GM21360 (cell line): ENCODE results near the gene TRIO.

Source experiments
- ATAC-seq: cut with Tn5 transposase; IDR thresholded peaks from one replicate; pipeline ENCODE4 v1.9.1; 2021; ENCODE audit warnings: mild to moderate bottlenecking, moderate library complexity; ENCODE audit not compliant: unreplicated experiment

Gene TRIO

DNA sequence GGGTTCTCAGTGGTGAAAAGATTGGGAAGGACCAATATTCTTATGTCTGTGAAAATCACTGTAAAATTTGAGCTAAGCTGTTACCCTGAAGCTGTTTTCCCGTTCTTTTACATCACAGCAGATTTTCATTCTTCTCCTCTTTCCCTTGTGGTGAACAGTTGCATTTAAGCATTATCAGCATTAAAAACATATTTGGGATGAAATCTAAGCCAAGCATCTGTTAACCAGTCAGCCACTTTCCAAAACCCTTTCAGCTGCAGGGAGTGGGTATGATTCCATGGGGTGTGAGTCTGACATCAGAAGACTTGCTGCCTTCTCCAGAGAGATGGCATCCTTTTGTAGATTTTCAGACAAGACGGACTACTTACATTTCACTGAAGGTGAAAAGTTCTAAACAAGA is 97.2 kb downstream of the TRIO start:
- ATAC-seq, result no peak

GRCh38 chr5:14241141-14241540 is 98.0 kb downstream of the TRIO start:
- no peak for ATAC-seq

DNA sequence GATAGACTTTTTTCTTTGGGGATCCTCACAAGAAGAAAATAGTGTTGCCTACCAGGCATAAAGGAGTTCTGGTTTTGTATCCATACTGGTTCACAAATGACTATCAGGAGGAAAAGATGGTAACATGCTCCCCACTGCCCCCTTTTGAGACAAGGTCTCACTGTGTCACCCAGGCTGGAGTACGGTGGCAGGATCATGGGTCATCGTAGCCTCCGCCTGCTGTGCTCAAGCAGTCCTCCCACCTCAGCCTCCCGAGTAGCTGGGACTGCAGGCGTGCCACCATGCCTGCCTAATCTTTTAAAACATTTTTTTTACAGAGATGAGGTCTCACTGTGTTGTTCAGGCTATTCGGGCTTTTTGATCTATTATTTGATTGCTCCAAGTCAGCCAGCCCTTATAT is 99.3 kb downstream of the TRIO start:
- ATAC-seq, result no peak

GRCh38 chr5:14242871-14243383 is 99.8 kb downstream of the TRIO start:
- no peak for ATAC-seq

DNA sequence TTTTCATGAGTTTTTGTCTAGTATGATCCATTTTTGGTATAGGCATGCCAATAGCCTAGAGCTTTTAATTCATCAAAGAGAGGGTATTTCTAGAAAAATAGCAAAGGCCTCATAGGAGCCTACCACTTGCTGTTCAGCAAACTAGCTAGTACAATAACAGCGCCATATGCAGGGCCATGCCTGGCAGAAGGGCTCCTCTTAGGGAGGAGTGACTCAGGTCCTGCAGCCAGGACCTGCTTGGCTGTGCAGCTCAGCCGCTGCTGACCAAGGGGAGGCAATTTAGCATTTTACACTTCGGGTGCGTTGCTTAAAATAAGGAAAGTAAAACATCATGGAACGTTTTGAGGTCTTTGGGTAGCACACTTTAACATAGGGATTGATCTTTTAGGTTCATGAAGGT is 100.6 kb downstream of the TRIO start:
- no peak for ATAC-seq

GRCh38 chr5:14244721-14245120 is 101.6 kb downstream of the TRIO start:
- ATAC-seq, result no peak

DNA sequence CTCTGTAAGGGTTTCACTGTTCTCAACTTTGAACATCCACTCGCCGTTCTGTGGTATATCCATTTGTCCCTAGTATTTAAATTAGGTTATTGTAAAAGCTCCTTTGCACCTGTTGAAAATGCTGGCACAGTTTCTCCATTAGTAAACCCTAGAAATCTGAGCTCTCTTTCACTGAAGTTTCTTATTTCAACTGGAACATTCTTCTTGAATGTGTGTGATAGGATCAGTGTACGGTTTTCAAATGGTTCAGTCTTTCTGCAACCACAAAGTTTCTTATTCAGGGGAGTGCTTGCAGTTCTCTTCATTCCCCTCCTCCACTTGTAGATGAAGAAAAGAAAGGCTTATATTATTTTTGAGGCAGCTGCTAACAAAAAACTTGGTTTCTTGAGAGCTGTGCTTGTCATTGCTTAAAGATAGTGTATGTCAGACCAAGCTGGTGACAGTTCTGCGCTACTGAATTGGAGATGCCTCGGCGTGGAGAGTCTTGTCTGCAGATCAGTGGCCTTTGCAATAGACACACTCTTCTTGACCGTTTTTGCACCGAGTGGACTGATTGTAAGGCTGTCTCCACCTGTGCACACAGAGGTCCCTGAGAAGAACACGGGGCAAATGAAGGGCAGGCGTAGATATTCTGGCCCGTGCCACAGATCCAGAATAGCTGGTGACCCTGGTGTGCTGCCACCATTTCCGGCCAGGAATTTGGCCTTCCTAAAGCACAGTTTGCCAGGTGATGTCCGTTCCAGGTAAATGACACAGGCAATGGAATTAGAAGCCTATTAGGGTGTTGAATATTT is 102.2 kb downstream of the TRIO start:
- ATAC-seq, result no peak

- ATAC-seq, result no peak
These were observed 103.4 kb downstream of the TRIO start for GRCh38 chr5:14246350-14247053.

DNA sequence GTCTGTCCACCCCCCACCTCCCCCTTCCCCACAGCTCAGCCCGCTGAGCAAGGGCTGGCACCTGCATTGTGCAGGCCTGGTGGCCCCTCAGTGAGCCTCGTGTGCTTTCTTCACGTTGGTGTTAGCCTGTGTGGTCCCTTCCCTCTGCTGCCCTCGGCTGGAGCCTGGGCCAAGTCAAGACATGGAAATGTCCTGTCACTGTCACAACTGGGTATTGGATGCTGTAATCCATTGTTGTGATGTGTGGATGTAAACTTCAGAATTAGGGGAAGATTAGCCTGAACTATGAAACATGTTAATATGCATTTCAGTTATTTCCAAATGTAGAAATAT is 103.9 kb downstream of the TRIO start:
- ATAC-seq, result no peak

DNA sequence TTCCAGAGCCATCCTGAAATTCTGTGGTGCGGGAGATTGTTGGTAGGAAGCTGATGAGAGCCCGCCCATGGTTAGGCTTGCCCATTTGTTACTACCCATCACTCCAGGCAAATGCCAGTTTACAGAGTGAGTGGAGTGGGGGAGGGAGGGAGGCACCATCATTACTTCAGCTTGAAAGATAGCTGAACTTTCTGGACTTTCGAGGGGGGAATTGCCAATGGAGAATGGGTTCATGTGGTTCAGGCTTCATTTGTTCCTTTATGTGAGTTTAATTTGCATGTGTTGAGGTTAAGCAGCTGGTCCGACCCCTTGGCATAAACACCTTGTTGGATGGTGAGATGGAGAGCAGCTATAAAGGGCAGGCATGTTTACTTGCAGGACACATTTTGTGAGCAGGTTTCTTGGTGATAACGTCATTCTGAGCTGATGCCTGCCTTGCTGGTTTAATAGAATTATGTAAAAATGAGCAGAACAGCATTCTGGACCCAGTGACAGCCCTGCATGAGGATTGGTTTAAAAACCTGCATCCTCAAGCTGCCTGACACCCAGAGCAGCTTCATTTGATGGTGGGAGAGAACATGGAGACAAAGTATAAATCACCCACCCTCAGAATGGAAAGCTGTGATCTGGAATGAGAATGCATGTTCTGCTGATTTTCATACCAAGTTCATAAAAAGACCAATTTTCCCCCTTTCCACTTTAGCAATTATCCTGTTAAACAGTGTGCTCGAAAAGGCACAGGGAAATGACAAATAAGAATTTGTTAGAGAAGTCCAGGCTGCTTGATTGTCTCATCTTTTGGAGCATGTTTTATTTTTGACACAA is 106.3 kb downstream of the TRIO start:
- no peak for ATAC-seq

GRCh38 chr5:14250084-14250695 is 107.0 kb downstream of the TRIO start:
- ATAC-seq, result peak; percentile 10

DNA sequence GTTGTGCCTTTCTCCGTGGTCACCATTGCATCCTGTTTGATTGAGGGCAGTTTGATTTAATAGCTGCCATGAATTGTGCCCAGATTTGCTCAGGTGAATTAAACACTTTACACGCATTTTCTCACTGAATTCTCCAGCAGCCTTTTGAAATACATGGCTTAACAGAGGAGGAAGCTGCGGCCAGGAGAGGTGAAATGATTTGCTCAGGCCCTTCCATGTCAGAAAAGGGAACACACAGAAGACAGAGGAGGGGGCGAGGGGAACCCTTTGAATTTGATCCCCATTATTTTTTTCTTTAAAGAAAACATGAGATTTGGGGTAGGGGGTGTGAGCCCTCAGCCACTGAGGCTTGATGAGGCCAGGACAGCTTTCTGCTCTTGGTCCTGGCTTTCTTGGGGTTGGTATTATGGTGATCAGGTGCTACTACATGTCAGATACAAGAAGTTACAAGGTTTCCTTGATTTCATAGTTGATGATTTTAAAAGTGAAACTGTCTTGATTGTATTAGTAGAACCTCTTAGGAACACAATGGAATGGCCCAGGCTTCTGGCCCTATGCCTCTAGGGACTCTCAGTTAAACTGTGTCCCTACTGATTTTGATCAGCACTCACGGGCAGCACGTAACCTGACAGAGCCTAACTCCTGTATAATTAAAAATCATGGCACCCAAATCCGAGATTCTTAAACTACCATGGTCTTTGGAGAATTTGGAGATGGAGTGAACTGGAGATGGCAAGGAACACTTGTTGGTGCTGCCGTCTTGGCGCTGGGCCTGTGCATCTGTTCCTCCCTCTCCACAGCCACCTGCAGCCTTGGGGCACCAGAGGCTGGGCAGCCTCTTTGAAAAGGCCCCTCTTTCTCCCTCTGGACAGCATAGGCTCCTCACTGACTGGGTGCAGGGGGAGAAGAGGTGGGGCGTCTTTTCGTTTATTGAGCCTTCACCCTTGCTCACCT is 107.9 kb downstream of the TRIO start:
- peak; percentile 66 for ATAC-seq

DNA sequence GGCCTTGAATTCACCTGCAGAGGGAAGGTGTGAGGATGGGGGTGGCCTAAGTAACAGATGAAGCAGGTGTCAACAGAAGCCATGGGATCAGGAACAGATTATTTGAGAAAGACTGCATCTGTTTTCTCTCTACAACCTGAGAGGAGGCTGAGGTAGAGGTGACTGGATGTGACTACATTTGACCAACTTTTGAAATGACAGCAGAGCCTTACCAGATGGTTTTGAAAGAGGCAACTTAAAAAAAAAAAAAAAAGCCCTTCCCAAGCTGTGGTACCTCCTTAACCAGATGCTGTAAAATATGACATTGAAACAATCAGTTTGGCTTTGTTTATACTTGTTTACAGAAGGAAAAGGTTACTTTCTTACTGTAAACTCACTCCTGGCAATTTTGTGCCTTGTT is 108.6 kb downstream of the TRIO start:
- ATAC-seq, result peak; percentile 39

- no peak for ATAC-seq
These were observed 109.7 kb downstream of the TRIO start for GRCh38 chr5:14252793-14253192.

DNA sequence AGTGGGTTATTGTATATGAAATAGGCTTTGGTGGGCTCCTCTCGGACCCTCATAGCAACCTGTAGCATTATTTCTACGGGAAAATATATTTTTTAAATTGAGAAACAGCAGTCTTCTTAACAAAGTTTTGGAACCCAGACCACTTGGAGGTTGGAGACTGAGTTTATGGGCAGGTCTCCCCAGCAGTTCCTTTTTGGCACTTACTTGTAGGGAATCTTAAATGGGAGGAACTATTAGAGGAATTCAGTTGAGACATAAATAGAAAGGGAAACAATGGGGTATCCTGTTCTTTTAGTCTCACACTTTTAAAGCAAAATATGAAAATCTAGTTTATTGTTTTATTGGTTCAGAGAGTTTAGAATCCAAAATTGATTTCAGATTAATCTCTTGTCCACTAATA is 111.5 kb downstream of the TRIO start:
- no peak for ATAC-seq

GRCh38 chr5:14256026-14256690 is 113.0 kb downstream of the TRIO start:
- no peak for ATAC-seq

- no peak for ATAC-seq
These were observed 113.7 kb downstream of the TRIO start for GRCh38 chr5:14256756-14257393.

GRCh38 chr5:14257995-14258403 is 114.9 kb downstream of the TRIO start:
- ATAC-seq, result peak; percentile 67

DNA sequence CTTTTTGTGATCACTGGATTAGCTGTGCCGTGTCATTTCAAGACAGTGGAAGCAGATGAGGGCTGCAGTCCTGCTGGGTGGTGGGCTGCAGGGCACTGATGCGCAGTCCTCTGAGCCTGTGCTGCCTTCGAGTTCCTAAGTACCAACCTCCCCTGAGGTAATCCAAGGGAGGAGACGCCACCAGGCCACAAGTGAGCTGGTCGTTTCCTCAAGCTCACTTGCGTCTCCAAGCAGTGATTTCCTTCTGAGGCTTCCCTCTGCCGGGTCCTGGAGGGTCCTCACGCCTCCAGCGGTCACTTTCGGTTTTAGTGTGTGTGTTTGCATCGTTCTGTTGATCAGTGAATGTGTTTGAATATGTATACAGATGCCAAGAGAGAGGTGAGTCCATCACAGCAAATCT is 115.7 kb downstream of the TRIO start:
- no peak for ATAC-seq
